GM23338 (cell line): ENCODE measurements around the gene BCL11B. TPM values are rescaled to one million over a fixed set of nuclear protein-coding genes. Genes with fewer than 3 reads are reported as not detected.

Experiments used
- ATAC-seq: fragments of 200-7000 bp; cut with Tn5 transposase; 3 replicates; pipeline ENCODE4 v1.9.1; 2020
- DNase-seq: peaks from one replicate; pipeline ENCODE4 v3.0.0-alpha.2; 2015; ENCODE audit warnings: low spot score
- H2AFZ ChIP-seq: fragments of 200-600 bp; sonication (generic); 2 replicates; pipeline ENCODE4 v1.8.0; 2016; ENCODE audit warnings: antibody characterized with exemption, mild to moderate bottlenecking, moderate library complexity
- H3F3A ChIP-seq: fragments of 200-600 bp; sonication (generic); replicated peaks from 2 replicates; pipeline ENCODE4 v1.8.0; 2017; ENCODE audit warnings: antibody characterized with exemption, mixed run types, low read depth
- H3K27ac ChIP-seq: fragments of 200-600 bp; sonication (generic); 2 replicates; pipeline ENCODE4 v1.6.1; 2016; ENCODE audit warnings: low read depth
- H3K27me3 ChIP-seq: fragments of 200-600 bp; sonication (generic); 2 replicates; pipeline ENCODE4 v1.8.0; 2016; ENCODE audit warnings: mild to moderate bottlenecking, mixed run types, moderate library complexity; ENCODE audit not compliant: insufficient read depth
- H3K36me3 ChIP-seq: fragments of 200-600 bp; sonication (generic); 2 replicates; pipeline ENCODE4 v1.8.0; 2016; ENCODE audit warnings: mild to moderate bottlenecking; ENCODE audit not compliant: insufficient read depth
- H3K4me1 ChIP-seq: fragments of 200-600 bp; sonication (generic); 2 replicates; pipeline ENCODE4 v1.8.0; 2016; ENCODE audit warnings: mild to moderate bottlenecking, moderate library complexity; ENCODE audit not compliant: insufficient read depth
- H3K4me2 ChIP-seq: fragments of 200-600 bp; sonication (generic); 2 replicates; pipeline ENCODE4 v1.7.1; 2017; ENCODE audit warnings: mixed run types
- H3K4me3 ChIP-seq: fragments of 200-600 bp; sonication (generic); 2 replicates; pipeline ENCODE4 v1.6.1; 2016; ENCODE audit warnings: mixed run types
- H3K79me2 ChIP-seq: fragments of 200-600 bp; sonication (generic); replicated peaks from 2 replicates; pipeline ENCODE4 v1.8.0; 2017; ENCODE audit warnings: mild to moderate bottlenecking; ENCODE audit not compliant: insufficient read depth
- H3K9me2 ChIP-seq: fragments of 200-600 bp; sonication (generic); 2 replicates; pipeline ENCODE4 v1.8.0; 2017; ENCODE audit not compliant: insufficient read depth
- H4K20me1 ChIP-seq: fragments of 200-600 bp; sonication (generic); replicated peaks from 2 replicates; pipeline ENCODE4 v1.8.0; 2017; ENCODE audit warnings: mild to moderate bottlenecking; ENCODE audit not compliant: insufficient read depth
- H3K27ac Mint-ChIP-seq: 2 replicates; pipeline ENCODE4 v1.8.0; 2020; ENCODE audit warnings: inconsistent platforms, mild to moderate bottlenecking, moderate library complexity, mixed read lengths
- H3K27me3 Mint-ChIP-seq: 3 replicates; pipeline ENCODE4 v1.8.0; 2022; ENCODE audit warnings: low read depth, mild to moderate bottlenecking, moderate library complexity, mixed read lengths, inconsistent platforms; ENCODE audit not compliant: insufficient read depth, poor library complexity
- H3K36me3 Mint-ChIP-seq: 3 replicates; pipeline ENCODE4 v1.8.0; 2021; ENCODE audit warnings: low read depth, mild to moderate bottlenecking, inconsistent platforms, moderate library complexity, mixed read lengths
- H3K4me1 Mint-ChIP-seq: 3 replicates; pipeline ENCODE4 v1.8.0; 2020; ENCODE audit warnings: mild to moderate bottlenecking, inconsistent platforms, mixed read lengths
- H3K4me3 Mint-ChIP-seq: 3 replicates; pipeline ENCODE4 v1.8.0; 2021; ENCODE audit warnings: moderate library complexity, mild to moderate bottlenecking, inconsistent platforms, mixed read lengths
- H3K9me3 Mint-ChIP-seq: 3 replicates; pipeline ENCODE4 v1.8.0; 2020; ENCODE audit warnings: moderate library complexity, mild to moderate bottlenecking, inconsistent platforms, mixed read lengths
- CREB1 ChIP-seq: fragments of 250-450 bp; sonication (Bioruptor Pico); IDR thresholded peaks from 2 replicates; pipeline ENCODE4 v1.5.0; 2020; ENCODE audit warnings: low read depth, mild to moderate bottlenecking, moderate library complexity
- EZH2 ChIP-seq: fragments of 200-600 bp; sonication (generic); IDR thresholded peaks from one replicate; pipeline ENCODE4 v1.8.0; 2017; ENCODE audit warnings: antibody characterized with exemption, mild to moderate bottlenecking, low read depth; ENCODE audit not compliant: unreplicated experiment
- EZH2phosphoT487 ChIP-seq: fragments of 200-600 bp; sonication (generic); IDR thresholded peaks from one replicate; pipeline ENCODE4 v1.8.1; 2018; ENCODE audit warnings: antibody characterized with exemption; ENCODE audit not compliant: unreplicated experiment
- JUNB ChIP-seq: IDR thresholded peaks from one replicate; pipeline ENCODE4 v1.6.1; 2016; ENCODE audit warnings: antibody characterized with exemption; ENCODE audit not compliant: unreplicated experiment
- POLR2AphosphoS5 ChIP-seq: IDR thresholded peaks from 2 replicates; pipeline ENCODE4 v1.6.1; 2016; ENCODE audit warnings: antibody characterized with exemption, low read depth
- STAT1 ChIP-seq: IDR thresholded peaks from one replicate; pipeline ENCODE4 v1.6.1; 2016; ENCODE audit warnings: antibody characterized with exemption; ENCODE audit not compliant: unreplicated experiment
- ZNF114 ChIP-seq: fragments of 250-450 bp; sonication (Bioruptor Pico); IDR thresholded peaks from 2 replicates; pipeline ENCODE4 v1.5.0; 2020; ENCODE audit warnings: mild to moderate bottlenecking, moderate library complexity
- ZNF331 ChIP-seq: fragments of 250-450 bp; sonication (Bioruptor Pico); IDR thresholded peaks from 2 replicates; pipeline ENCODE4 v1.5.0; 2020; ENCODE audit warnings: low read depth, mild to moderate bottlenecking, moderate library complexity
- polyA plus RNA-seq: library from polyadenylated mRNA; unstranded; fragments of >200 nt; fragmentation: Nextera tagmentation; extraction: Ambion mirVana; gene quantifications from 2 replicates; pipeline ENCODE4 v1.2.1, GENCODE V29; 2016
- total RNA-seq: library from RNA; depleted of rRNA; stranded (reverse); fragments of >200 nt; shearing (Covaris generic); gene quantifications from 2 replicates; pipeline ENCODE4 v1.2.3, GENCODE V29; 2014
- TF ChIP-seq, protein P1 (sequence below), 2 experiments: fragments of 200-600 bp in 1 of 2; sonication (generic) in 1 of 2; conservative IDR thresholded peaks; 2 replicates each; pipeline versions ENCODE4 v1.5.1 to v1.6.1; 2016 to 2017; ENCODE audit warnings: antibody characterized with exemption in 2 of 2, low read depth in 2 of 2, mild to moderate bottlenecking in 2 of 2, moderate library complexity in 1 of 2
- TF ChIP-seq, protein P2 (sequence below): IDR thresholded peaks from 2 replicates; pipeline ENCODE4 v1.6.1; 2016; ENCODE audit warnings: antibody characterized with exemption
- TF ChIP-seq, protein P3 (sequence below): IDR thresholded peaks from one replicate; pipeline ENCODE4 v1.6.1; 2018; ENCODE audit warnings: antibody characterized with exemption; ENCODE audit not compliant: unreplicated experiment

Gene BCL11B
- total and polyA plus RNA-seq, 2 experiments from 2014 or later, result 2.4 to 6.7 TPM

DNA sequence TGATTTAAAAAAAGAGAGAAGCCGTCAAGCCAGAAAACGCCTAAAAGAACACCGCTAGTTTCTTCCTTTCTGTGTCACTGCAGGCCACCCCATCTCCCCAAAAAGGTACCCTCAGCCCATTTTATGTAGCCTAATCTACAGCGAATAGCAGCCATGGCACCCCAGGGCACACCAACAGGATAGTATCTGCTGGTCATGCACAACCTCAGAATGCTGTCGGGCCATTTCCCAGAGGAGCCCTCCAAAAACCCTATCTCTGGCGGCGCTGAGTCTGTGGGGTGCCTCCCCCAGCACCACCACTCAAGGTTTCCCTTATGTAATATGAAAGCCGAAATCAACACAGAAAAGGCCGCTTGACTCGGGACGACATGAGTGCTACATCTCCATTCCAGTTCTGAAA is 98.9 kb downstream of the BCL11B start:
- no peaks in the 10 kb centered on the region for H4K20me1 ChIP-seq
- no peak overlapping the region for H3K27ac Mint-ChIP-seq
- no peak overlapping the region for H3K4me3 Mint-ChIP-seq
- H3K27ac ChIP-seq, result no peak overlapping the region
- DNase-seq, result no peak
- no peak for TF ChIP-seq ZNF114
- TF ChIP-seq CREB1, result no peak
- TF ChIP-seq STAT1, result no peak
- H3K9me2 ChIP-seq, result no peaks in the 10 kb centered on the region
- no peaks in the 10 kb centered on the region for H3K27me3 ChIP-seq
- H3K36me3 ChIP-seq, result no peaks in the 10 kb centered on the region
- H3F3A ChIP-seq, result no peaks in the 10 kb centered on the region
- no peak overlapping the region for H3K4me2 ChIP-seq
- H2AFZ ChIP-seq, result no peak overlapping the region
- H3K4me1 ChIP-seq, result peaks cover 36% of the 10 kb centered on the region
- no peak overlapping the region for H3K4me3 ChIP-seq
- ATAC-seq, result no peak
- H3K79me2 ChIP-seq, result no peaks in the 10 kb centered on the region; the same call in none of the 2 replicates
- no peaks in the 10 kb centered on the region for H3K9me3 Mint-ChIP-seq
- peaks cover 9% of the 10 kb centered on the region for H3K27me3 Mint-ChIP-seq
- no peaks in the 10 kb centered on the region for H3K36me3 Mint-ChIP-seq
- H3K4me1 Mint-ChIP-seq, result peaks cover 47% of the 10 kb centered on the region

DNA sequence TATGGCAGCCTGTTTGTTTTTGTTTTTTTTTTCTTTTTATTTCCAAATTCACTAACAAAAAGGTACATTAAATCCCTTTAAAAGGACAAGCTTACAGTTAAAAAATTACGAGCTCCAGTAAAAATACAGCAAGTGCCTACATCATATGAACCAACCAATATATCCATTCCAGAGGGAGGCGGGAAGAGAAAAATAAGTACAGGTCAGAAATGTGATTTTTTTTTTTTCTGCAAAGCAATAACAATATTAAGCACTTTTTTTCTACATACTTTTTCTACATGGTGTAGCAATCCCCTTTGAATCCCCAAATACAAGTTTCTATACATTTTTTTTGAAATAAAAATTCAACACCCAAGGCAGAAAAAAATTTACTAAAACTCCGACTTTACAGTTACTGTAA is 100.6 kb downstream of the BCL11B start:
- H3K27me3 ChIP-seq, result no peaks in the 10 kb centered on the region
- H4K20me1 ChIP-seq, result no peaks in the 10 kb centered on the region
- Mint-ChIP-seq H3K4me1 (peaks cover 37% of the 10 kb centered on the region), H3K27ac (no peak overlapping the region), H3K9me3 (no peaks in the 10 kb centered on the region), H3K27me3 (peaks cover 5% of the 10 kb centered on the region), H3K36me3 (no peaks in the 10 kb centered on the region), H3K4me3 (no peak overlapping the region)
- no peaks in the 10 kb centered on the region for H3F3A ChIP-seq
- H3K9me2 ChIP-seq, result 0 out of 2 replicates have a peak, but pooled peaks cover 4% of the 10 kb centered on the region
- ATAC-seq (no peak), DNase-seq (no peak)
- H3K27ac ChIP-seq, result no peak overlapping the region
- H3K79me2 ChIP-seq, result no peaks in the 10 kb centered on the region; the same call in none of the 2 replicates
- no peak overlapping the region for H3K4me2 ChIP-seq
- TF ChIP-seq JUNB (no peak), ZNF114 (no peak), EZH2phosphoT487 (no peak), EZH2 (no peak), CREB1 (no peak), ZNF331 (CRISPR knock-in tag) (no peak), POLR2AphosphoS5 (no peak)
- TF ChIP-seq, protein P1, sequence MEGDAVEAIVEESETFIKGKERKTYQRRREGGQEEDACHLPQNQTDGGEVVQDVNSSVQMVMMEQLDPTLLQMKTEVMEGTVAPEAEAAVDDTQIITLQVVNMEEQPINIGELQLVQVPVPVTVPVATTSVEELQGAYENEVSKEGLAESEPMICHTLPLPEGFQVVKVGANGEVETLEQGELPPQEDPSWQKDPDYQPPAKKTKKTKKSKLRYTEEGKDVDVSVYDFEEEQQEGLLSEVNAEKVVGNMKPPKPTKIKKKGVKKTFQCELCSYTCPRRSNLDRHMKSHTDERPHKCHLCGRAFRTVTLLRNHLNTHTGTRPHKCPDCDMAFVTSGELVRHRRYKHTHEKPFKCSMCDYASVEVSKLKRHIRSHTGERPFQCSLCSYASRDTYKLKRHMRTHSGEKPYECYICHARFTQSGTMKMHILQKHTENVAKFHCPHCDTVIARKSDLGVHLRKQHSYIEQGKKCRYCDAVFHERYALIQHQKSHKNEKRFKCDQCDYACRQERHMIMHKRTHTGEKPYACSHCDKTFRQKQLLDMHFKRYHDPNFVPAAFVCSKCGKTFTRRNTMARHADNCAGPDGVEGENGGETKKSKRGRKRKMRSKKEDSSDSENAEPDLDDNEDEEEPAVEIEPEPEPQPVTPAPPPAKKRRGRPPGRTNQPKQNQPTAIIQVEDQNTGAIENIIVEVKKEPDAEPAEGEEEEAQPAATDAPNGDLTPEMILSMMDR (conservative IDR thresholded peaks at IDR 0.05; ENCODE audit: low read depth in 2 of 2), result no peak
- TF ChIP-seq, protein P2, sequence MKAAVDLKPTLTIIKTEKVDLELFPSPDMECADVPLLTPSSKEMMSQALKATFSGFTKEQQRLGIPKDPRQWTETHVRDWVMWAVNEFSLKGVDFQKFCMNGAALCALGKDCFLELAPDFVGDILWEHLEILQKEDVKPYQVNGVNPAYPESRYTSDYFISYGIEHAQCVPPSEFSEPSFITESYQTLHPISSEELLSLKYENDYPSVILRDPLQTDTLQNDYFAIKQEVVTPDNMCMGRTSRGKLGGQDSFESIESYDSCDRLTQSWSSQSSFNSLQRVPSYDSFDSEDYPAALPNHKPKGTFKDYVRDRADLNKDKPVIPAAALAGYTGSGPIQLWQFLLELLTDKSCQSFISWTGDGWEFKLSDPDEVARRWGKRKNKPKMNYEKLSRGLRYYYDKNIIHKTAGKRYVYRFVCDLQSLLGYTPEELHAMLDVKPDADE, result no peak
- TF ChIP-seq, protein P3, sequence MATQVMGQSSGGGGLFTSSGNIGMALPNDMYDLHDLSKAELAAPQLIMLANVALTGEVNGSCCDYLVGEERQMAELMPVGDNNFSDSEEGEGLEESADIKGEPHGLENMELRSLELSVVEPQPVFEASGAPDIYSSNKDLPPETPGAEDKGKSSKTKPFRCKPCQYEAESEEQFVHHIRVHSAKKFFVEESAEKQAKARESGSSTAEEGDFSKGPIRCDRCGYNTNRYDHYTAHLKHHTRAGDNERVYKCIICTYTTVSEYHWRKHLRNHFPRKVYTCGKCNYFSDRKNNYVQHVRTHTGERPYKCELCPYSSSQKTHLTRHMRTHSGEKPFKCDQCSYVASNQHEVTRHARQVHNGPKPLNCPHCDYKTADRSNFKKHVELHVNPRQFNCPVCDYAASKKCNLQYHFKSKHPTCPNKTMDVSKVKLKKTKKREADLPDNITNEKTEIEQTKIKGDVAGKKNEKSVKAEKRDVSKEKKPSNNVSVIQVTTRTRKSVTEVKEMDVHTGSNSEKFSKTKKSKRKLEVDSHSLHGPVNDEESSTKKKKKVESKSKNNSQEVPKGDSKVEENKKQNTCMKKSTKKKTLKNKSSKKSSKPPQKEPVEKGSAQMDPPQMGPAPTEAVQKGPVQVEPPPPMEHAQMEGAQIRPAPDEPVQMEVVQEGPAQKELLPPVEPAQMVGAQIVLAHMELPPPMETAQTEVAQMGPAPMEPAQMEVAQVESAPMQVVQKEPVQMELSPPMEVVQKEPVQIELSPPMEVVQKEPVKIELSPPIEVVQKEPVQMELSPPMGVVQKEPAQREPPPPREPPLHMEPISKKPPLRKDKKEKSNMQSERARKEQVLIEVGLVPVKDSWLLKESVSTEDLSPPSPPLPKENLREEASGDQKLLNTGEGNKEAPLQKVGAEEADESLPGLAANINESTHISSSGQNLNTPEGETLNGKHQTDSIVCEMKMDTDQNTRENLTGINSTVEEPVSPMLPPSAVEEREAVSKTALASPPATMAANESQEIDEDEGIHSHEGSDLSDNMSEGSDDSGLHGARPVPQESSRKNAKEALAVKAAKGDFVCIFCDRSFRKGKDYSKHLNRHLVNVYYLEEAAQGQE, result no peak
- H3K4me1 ChIP-seq, result peaks cover 31% of the 10 kb centered on the region
- H2AFZ ChIP-seq, result no peak overlapping the region
- H3K36me3 ChIP-seq, result no peaks in the 10 kb centered on the region
- H3K4me3 ChIP-seq, result no peak overlapping the region
